ELR (cell line): Measurements from ENCODE around the gene SLC5A10.
"Not testable (repeated sequence)": the region's sequence is repeated elsewhere in the genome, so short reads cannot be mapped to it uniquely, and the experiment has no call there.

ENCODE experiments used
- DNase-seq: peaks from one replicate; pipeline ENCODE4 v3.0.0-alpha.2; 2015; ENCODE audit warnings: low read depth

The SLC5A10 gene

GRCh38 chr17:19019041-19019941, 67.3 kb downstream of the SLC5A10 start:
- no peak for DNase-seq

GRCh38 chr17:19020016-19020415, 68.1 kb downstream of the SLC5A10 start:
- DNase-seq: no peak

- not testable (repeated sequence) for DNase-seq
Observed at GRCh38 chr17:19021011-19021621, 69.2 kb downstream of the SLC5A10 start.

- DNase-seq: peak; percentile 29
Observed at GRCh38 chr17:19021622-19022083, 69.7 kb downstream of the SLC5A10 start.

- no peak for DNase-seq
Observed at GRCh38 chr17:19022128-19022527, 70.2 kb downstream of the SLC5A10 start.

- DNase-seq: no peak
Observed at GRCh38 chr17:19022747-19023146, 70.8 kb downstream of the SLC5A10 start.

- DNase-seq: no peak
Observed at GRCh38 chr17:19023209-19023999, 71.4 kb downstream of the SLC5A10 start.

- DNase-seq: peak; percentile 92
Observed at GRCh38 chr17:19024101-19025078, 72.4 kb downstream of the SLC5A10 start.

- DNase-seq: not testable (repeated sequence)
Observed at GRCh38 chr17:19028671-19029070, 76.7 kb downstream of the SLC5A10 start.

- DNase-seq: not testable (repeated sequence)
Observed at GRCh38 chr17:19029740-19030139, 77.8 kb downstream of the SLC5A10 start.

- DNase-seq: not testable (repeated sequence)
Observed at GRCh38 chr17:19030771-19031449, 78.9 kb downstream of the SLC5A10 start.

- DNase-seq: not testable (repeated sequence)
Observed at GRCh38 chr17:19031729-19032128, 79.8 kb downstream of the SLC5A10 start.

GRCh38 chr17:19032377-19032988, 80.5 kb downstream of the SLC5A10 start:
- DNase-seq: not testable (repeated sequence)

- not testable (repeated sequence) for DNase-seq
Observed at GRCh38 chr17:19036186-19036585, 84.2 kb downstream of the SLC5A10 start.

- not testable (repeated sequence) for DNase-seq
Observed at GRCh38 chr17:19037547-19037946, 85.6 kb downstream of the SLC5A10 start.

- not testable (repeated sequence) for DNase-seq
Observed at GRCh38 chr17:19038007-19038406, 86.0 kb downstream of the SLC5A10 start.

- DNase-seq: not testable (repeated sequence)
Observed at GRCh38 chr17:19038730-19039129, 86.8 kb downstream of the SLC5A10 start.

- not testable (repeated sequence) for DNase-seq
Observed at GRCh38 chr17:19040350-19040749, 88.4 kb downstream of the SLC5A10 start.

GRCh38 chr17:19041871-19042270, 89.9 kb downstream of the SLC5A10 start:
- DNase-seq: not testable (repeated sequence)

- DNase-seq: not testable (repeated sequence)
Observed at GRCh38 chr17:19042369-19042768, 90.4 kb downstream of the SLC5A10 start.
